Muscle layer of duodenum (tissue), 2 donors: ENCODE measurements around the gene TFPT.
"Not testable (repeated sequence)": the region's sequence is repeated elsewhere in the genome, so short reads cannot be mapped to it uniquely, and the experiment has no call there.

Experiments used
- H3K27ac ChIP-seq: one replicate; pipeline ENCODE4 v1.7.0; 2013; ENCODE audit warnings: mild to moderate bottlenecking, low read length
- H3K27me3 ChIP-seq: one replicate; pipeline ENCODE4 v1.7.0; 2013; ENCODE audit warnings: low read depth, mild to moderate bottlenecking, control low read depth, low read length
- H3K36me3 ChIP-seq, 2 donors: one replicate each; pipeline ENCODE4 v1.7.0; 2013; ENCODE audit warnings: low read length in 2 of 2, control low read depth in 1 of 2, mild to moderate bottlenecking in 1 of 2; ENCODE audit not compliant: insufficient read depth in 2 of 2, control insufficient read depth in 1 of 2
- H3K4me1 ChIP-seq, 2 donors: one replicate each; pipeline ENCODE4 v1.7.0; 2013; ENCODE audit warnings: low read length in 2 of 2, mild to moderate bottlenecking in 2 of 2, control low read depth in 1 of 2, moderate library complexity in 1 of 2; ENCODE audit not compliant: insufficient read depth in 2 of 2, control insufficient read depth in 1 of 2
- H3K4me3 ChIP-seq, 2 donors: one replicate each; pipeline ENCODE4 v1.7.0; 2013; ENCODE audit warnings: low read length in 2 of 2, low read depth in 1 of 2, mild to moderate bottlenecking in 1 of 2
- H3K9me3 ChIP-seq, 2 donors: one replicate each; pipeline ENCODE4 v1.7.0; 2013; ENCODE audit warnings: low read length in 2 of 2, control low read depth in 1 of 2, mild to moderate bottlenecking in 1 of 2; ENCODE audit not compliant: control insufficient read depth in 1 of 2
- donor health status: healthy.

TFPT gene

DNA sequence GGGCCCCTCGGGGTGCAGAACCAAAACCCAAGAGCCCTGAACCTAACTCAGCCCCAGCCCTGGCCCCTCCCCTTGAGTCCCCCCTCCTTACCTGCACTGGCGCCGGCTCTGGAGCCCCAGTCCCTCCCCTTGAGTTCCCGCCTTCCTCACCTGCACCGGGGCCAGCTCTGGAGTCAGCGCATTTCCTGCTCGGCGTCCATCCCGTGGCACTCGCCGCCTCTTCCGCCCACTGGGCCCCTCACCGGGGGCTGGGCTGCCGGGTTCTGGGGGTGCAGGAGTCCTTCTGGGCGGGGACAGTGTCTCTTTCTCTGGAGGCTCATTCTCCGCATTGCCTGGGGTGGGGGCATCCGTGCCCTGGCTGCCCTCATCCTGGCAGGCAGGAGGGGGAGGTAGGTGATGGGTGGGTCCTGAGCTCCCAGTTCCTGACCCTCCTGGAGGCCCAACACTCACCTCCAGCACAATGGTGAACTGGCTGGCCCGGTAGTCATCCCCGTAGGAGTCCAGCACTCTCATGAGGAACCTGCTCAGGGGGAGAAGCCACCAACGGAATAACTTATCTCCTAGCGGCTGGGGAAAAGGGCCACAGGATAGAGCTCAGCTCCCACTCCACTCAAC is 7.5 kb downstream of the TFPT start:
- Histone ChIP-seq H3K9me3 (no peaks in the 10 kb centered on the region), H3K4me1 (peaks cover 4 to 14% of the 10 kb centered on the region in 2 donors), H3K4me3 (no peak overlapping the region), H3K27me3 (no peaks in the 10 kb centered on the region), H3K36me3 (peaks cover 20 to 58% of the 10 kb centered on the region in 2 donors), H3K27ac (no peak overlapping the region)

DNA sequence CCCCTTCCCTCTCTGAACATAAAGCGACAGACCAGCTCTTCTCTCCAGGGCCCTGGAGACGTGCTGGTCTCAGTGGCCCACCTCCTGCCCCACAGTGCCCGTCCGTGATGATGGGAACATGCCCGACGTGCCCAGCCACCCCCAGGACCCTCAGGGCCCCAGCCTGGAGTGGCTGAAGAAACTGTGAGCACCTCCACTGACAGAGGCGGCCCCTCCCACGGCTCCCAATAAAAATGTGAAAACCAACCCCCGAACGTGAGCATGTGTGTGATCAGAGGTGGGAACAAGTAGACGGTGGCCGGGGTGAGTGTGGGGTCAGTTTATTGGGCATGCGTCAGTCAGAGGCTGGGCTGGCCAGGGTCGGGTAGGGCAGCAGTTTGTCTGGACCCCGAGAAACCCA is 8.7 kb downstream of the TFPT start:
- peaks cover 4 to 14% of the 10 kb centered on the region in 2 donors for H3K4me1 ChIP-seq
- H3K36me3 ChIP-seq: peaks cover 20 to 58% of the 10 kb centered on the region in 2 donors
- no peaks in the 10 kb centered on the region for H3K27me3 ChIP-seq
- no peak overlapping the region for H3K4me3 ChIP-seq
- H3K27ac ChIP-seq: no peak overlapping the region
- H3K9me3 ChIP-seq: no peaks in the 10 kb centered on the region

DNA sequence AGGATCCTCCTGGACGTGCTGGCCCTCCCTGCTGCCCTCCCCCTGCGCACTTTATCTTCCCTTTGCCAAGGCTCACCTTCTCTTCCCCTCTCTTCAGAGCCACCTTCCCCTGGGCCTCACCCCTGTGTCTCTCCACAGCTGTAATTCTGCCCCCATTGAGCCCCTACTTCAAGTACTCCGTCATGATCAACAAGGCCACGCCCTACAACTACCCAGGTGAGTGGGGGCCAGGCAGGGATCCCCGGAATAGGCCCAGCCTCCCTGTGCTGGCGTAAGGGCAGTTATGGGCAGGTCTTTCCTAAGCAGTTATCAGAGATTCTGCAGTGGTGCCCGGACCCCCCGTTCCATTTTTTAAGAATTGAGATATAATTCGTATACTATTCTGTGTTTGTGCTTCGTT is 9.7 kb downstream of the TFPT start:
- peaks cover 18 to 54% of the 10 kb centered on the region in 2 donors for H3K36me3 ChIP-seq
- H3K27ac ChIP-seq: no peak overlapping the region
- no peaks in the 10 kb centered on the region for H3K9me3 ChIP-seq
- no peaks in the 10 kb centered on the region for H3K27me3 ChIP-seq
- no peak overlapping the region for H3K4me3 ChIP-seq
- H3K4me1 ChIP-seq: peaks cover 4 to 14% of the 10 kb centered on the region in 2 donors

DNA sequence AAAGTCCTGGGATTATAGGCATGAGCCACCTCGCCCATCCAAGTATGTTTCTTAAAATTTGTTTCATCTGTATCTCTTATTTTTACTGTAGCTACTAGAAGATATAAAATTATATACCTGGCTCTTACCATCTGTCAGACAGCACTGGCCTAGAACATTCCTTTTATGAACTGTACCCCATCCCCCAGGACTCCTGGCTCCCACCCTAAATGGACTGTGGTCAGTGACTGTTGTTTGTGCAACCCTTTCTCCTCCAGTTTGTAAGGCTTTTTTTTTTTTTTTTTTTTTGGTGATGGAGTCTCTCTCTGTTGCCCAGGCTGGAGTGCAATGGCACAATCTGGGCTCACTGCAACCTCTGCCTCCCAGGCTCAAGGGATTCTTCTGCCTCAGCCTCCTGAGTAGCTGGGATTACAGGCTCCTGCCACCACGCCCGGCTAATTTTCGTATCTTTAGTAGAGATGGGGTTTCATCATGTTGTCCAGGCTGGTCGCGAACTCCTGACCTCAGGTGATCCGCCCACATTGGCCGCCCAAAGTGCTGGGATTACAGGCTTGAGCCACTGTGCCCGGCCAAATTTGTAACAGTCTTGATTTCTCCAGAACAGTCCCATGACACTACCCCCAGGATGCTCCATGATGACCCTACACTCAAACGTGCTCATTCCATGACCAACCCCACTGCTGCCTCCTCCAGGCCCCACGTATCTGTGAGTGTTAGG is 10.3 kb downstream of the TFPT start:
- no peak overlapping the region for H3K27ac ChIP-seq
- H3K4me1 ChIP-seq: peaks cover 4 to 14% of the 10 kb centered on the region in 2 donors
- peaks cover 15 to 47% of the 10 kb centered on the region in 2 donors for H3K36me3 ChIP-seq
- no peaks in the 10 kb centered on the region for H3K27me3 ChIP-seq
- H3K9me3 ChIP-seq: no peaks in the 10 kb centered on the region
- H3K4me3 ChIP-seq: no peak overlapping the region

DNA sequence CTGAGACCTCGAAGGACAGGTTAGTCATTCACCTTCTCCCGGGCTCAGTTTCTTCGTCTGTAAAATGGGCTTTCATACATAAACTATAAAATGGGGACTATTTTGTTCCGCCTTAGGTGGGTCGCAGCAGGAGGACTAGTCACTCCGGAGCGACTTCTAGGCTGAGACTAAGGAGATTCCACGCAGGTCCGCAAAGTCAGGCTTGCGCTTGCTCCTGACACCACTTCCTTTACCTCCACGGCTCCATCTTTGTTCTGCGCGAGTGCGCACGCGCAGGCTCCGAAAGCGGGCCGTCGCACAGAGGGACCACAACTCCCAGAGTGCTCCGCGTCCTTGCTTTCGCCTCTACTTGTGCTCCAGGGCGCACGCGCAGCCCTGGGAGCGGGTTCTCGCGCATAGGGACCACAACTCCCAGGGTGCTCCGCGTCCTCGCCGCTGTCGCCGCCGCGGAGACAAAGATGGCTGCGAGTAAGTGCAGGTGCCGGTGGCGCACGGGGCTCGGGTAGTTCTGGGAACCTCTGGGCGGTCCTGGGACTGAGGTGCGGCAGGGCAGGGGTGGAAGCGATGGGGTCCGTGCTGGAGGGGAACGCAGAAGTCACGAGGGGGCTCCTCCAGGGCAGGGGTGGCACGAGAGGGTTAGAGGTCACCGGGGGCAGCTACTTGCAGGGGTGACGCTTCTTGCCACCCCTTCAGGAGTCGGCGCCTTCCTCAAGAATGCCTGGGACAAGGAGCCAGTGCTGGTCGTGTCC is 12.9 kb downstream of the TFPT start, which contains the start of gene NDUFA3:
NDUFA3 (plus strand) TSS at position 435 of the 749 bp plus-strand sequence; CDS start at position 459, 24 bp downstream.
- Histone ChIP-seq H3K27ac (peak within 1 kb of the TSS; percentile 60), H3K27me3 (no peaks in the 10 kb centered on the region), H3K36me3 (peaks cover 3 to 22% of the 10 kb centered on the region in 2 donors), H3K9me3 (no peaks in the 10 kb centered on the region), H3K4me1 (peaks cover 4 to 14% of the 10 kb centered on the region in 2 donors), H3K4me3 (peak within 1 kb of the TSS; percentile 93 to 97)

DNA sequence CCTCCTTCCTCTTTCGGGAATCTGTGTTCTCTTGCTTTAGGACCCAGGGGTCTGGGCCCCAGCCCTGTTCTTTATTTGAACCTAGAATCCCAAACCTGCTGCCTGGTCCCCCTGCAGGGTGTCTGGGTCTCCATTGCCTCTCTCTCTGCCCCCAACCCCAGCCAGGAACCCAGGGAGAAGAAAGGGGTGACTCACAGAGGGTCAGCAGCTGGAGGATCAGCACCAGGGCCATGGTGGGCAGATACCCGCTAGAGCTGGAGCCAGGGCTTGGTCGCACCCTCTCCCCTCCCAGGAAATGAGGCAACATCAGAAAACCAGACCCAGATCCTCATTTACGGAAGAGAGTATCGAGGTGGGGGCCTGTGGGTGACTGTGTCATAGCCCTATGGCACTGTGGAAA is 14.9 kb downstream of the TFPT start, which contains the start of gene OSCAR:
OSCAR (minus strand) TSS at position 243 of the 400 bp plus-strand sequence; CDS start at position 232, 11 bp downstream.
- no peaks in the 10 kb centered on the region for H3K27me3 ChIP-seq

DNA sequence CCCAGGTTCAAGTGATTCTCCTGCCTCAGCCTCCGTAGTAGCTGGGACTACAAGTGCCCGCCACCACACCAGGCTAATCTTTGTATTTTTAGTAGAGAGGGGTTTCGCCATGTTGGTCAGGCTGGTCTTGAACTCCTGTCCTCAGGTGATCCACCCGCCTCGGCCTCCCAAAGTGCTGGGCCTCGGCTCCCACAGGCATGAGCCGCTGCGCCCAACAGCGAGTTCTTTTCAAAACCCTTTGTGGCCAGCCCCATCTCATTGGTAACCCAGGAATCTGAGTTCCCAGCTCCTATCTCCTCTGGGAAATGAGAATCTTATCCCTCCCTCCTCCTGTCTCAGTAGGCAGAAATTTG is 15.6 kb downstream of the TFPT start:
- not testable (repeated sequence) for H3K4me3 ChIP-seq, H3K36me3 ChIP-seq, H3K27me3 ChIP-seq, H3K9me3 ChIP-seq, H3K27ac ChIP-seq
- H3K4me1 ChIP-seq: peaks cover 4 to 24% of the 10 kb centered on the region in 2 donors

More for the DNA sequence above, 14.9 kb downstream of the TFPT start, which contains the start of gene OSCAR:
- Histone ChIP-seq H3K27ac (no peak within 1 kb of the TSS), H3K36me3 (peaks cover 1 to 4% of the 10 kb centered on the region in 2 donors), H3K4me3 (no peak within 1 kb of the TSS), H3K4me1 (peaks cover 4 to 21% of the 10 kb centered on the region in 2 donors), H3K9me3 (no peaks in the 10 kb centered on the region)

DNA sequence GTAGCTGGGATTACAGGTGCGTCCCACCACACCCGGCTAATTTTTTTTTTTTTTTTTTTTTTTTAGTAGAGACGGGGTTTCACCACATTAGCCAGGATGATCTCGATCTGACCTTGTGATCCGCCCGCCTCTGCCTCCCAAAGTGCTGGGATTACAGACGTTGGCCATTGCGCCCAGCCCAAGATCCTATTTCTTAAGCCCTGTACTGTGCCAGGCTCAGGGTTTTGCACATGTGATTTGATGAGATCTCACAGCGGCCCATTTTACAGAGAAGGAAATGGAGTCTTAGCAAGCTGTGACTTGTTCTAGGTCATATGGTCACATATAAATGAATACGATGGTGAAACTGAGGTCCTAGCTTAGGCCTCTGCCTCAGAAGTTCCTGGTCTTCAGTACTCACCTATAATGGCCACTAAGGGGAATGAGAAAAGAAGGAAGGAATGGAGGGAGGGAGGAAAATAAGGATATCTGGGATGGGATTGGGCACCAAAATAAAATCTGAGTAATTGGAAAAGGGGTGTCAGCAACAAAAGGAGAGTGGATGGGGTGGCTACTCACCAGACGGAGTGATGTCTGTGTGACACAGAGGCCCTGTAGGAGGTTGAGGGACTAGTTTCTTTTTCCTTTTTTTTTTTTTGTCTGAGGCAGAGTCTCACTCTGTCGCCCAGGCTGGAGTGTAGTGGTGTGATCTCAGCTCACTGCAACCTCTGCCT is 16.1 kb downstream of the TFPT start:
- H3K27me3 ChIP-seq: no peaks in the 10 kb centered on the region
- no peaks in the 10 kb centered on the region for H3K9me3 ChIP-seq
- no peak overlapping the region for H3K27ac ChIP-seq
- H3K4me3 ChIP-seq: no peak overlapping the region
- H3K4me1 ChIP-seq: peaks cover 4 to 23% of the 10 kb centered on the region in 2 donors
- no peaks in the 10 kb centered on the region for H3K36me3 ChIP-seq

DNA sequence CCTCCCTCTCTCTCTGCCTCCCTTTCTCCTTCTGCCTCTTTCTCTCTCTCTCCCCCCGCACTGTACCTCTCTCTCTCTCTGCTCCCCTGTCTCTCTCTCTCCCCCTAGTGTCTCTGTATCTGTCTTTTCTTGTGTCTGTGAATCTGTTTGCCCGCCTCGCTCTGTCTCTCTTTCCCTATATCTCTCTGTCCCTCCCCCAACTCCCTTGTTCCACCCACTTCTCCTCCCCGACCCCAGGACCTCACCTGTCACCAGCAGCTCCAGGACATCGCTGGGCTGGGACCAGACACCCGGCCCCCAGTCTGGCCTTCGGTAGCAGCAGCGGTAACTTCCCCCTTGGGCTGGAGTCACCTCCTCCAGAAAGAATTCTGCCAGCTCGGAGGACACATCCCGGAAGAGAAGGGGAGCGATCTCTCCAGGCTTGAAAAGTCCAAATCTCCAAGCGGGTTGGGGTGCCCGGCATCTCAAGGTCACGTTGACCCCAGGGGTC is 18.8 kb downstream of the TFPT start:
- peaks cover 0 to 10% of the 10 kb centered on the region in 2 donors for H3K4me1 ChIP-seq
- no peaks in the 10 kb centered on the region for H3K9me3 ChIP-seq
- H3K27me3 ChIP-seq: no peaks in the 10 kb centered on the region
- no peaks in the 10 kb centered on the region for H3K36me3 ChIP-seq
- H3K4me3 ChIP-seq: peak overlapping the region; percentile 39 to 59
- H3K27ac ChIP-seq: no peak overlapping the region

DNA sequence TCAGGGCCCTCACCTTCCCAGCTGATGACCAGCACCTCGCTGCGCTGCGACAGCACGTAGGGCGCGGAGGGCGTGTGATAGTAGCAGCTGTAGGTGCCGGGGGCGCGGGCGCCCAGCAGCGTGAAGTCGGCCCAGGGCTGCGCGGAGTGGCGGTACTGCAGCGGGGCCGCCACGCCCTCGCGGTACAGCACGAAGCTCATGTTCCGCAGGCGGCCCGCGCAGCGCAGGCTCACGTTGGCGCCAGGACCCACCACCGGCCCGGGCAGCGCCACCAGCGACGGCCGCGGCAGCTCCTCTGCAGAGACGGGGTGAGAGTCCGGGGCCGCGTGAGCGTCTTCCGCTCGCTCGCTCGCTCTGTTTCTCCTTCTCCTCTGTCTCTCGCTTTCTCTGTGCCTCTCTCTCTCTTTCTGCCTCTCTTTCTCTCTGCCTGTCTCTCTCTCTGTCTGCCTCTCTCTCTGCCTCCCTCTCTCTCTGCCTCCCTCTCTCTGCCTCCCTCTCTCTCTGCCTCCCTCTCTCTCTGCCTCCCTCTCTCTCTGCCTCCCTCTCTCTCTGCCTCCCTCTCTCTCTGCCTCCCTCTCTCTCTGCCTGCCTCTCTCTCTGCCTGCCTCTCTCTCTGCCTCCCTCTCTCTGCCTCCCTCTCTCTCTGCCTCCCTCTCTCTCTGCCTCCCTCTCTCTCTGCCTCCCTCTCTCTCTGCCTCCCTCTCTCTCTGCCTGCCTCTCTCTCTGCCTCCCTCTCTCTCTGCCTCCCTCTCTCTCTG is 19.4 kb downstream of the TFPT start:
- H3K36me3 ChIP-seq, H3K27ac ChIP-seq, H3K9me3 ChIP-seq, H3K27me3 ChIP-seq: not testable (repeated sequence)
- Histone ChIP-seq H3K4me3 (peak overlapping the region; percentile 39 to 59), H3K4me1 (peaks cover 0 to 10% of the 10 kb centered on the region in 2 donors)
